Measurements from ENCODE around the gene SLC5A9. TPM values are rescaled to one million over a fixed set of nuclear protein-coding genes. Genes with fewer than 3 reads are reported as not detected.

SLC5A9 gene
- total RNA-seq, 1 experiment from 2014 or later: not detected

- no peak for ATAC-seq
- H3K79me2 ChIP-seq (ENCODE audit: insufficient read depth, low read length): no peaks in the 10 kb centered on the region
- BruUV-seq (replicated peaks): no TSS peak
- H3K27me3 ChIP-seq (ENCODE audit: insufficient read depth, low read length): 0 out of 2 replicates have a peak, but pooled peaks cover 4% of the 10 kb centered on the region
- H3K9ac ChIP-seq (ENCODE audit: low read length): no peak overlapping the region
- TF ChIP-seq EZH2 (IDR thresholded peaks at IDR 0.05): no peak
- TF ChIP-seq, protein P1, sequence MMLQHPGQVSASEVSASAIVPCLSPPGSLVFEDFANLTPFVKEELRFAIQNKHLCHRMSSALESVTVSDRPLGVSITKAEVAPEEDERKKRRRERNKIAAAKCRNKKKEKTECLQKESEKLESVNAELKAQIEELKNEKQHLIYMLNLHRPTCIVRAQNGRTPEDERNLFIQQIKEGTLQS (IDR thresholded peaks at IDR 0.05): no peak
- no peak for TF ChIP-seq SRF (IDR thresholded peaks at IDR 0.05; ENCODE audit: low read depth)
- no peak for TF ChIP-seq REST (IDR thresholded peaks at IDR 0.05; ENCODE audit: low read depth)
- no peak for TF ChIP-seq CTCF (IDR thresholded peaks at IDR 0.05 in 2 of 3, conservative IDR thresholded peaks at IDR 0.05 in 1 of 3; ENCODE audit: borderline replicate concordance in 1 of 3, insufficient read depth in 1 of 3, low read depth in 2 of 3, low read length in 2 of 3)
- no peak for TF ChIP-seq ELF1 (IDR thresholded peaks at IDR 0.05; ENCODE audit: borderline replicate concordance, low read depth)
- TF ChIP-seq RAD21 (IDR thresholded peaks at IDR 0.05; ENCODE audit: low read depth): no peak
- no peak for TF ChIP-seq JUND (IDR thresholded peaks at IDR 0.05)
- no peak overlapping the region for H3K4me2 ChIP-seq (ENCODE audit: low read length)
- no peak for DNase-seq (ENCODE audit: low read depth, low spot score)
- no peak overlapping the region for H3K27ac ChIP-seq (ENCODE audit: low read depth, low read length)
- no peaks in the 10 kb centered on the region for H3K4me1 ChIP-seq (ENCODE audit: control insufficient read depth in 1 of 2, insufficient read depth in 2 of 2, low read length in 2 of 2)
- H3K4me3 ChIP-seq (replicated peaks in 1 of 2; ENCODE audit: low read depth in 1 of 2, low read length in 2 of 2): no peak overlapping the region
- H3K36me3 ChIP-seq (ENCODE audit: control insufficient read depth in 1 of 2, insufficient read depth in 2 of 2, low read length in 2 of 2): no peaks in the 10 kb centered on the region
- ChIA-PET RAD21 (ENCODE audit: low non-redundant PET in 1 of 2, low total read pairs in 2 of 2, uncharacterized antibody in 2 of 2, unreplicated experiment in 2 of 2) (no interaction called here), CTCF (interaction anchor here (1.0 kb wide), 1 partner anchor 13 kb away, joined by 3 read pairs; no protein-coding TSS in a partner anchor), POLR2A (no interaction called here)
- no peaks in the 10 kb centered on the region for H4K20me1 ChIP-seq (ENCODE audit: insufficient read depth)
- intact Hi-C loops (cut with micrococcal nuclease): no loop called here
- H3K9me3 ChIP-seq (ENCODE audit: control insufficient read depth in 1 of 2, insufficient read depth in 1 of 2, low read depth in 1 of 2, low read length in 2 of 2): no peaks in the 10 kb centered on the region
- H3K9me2 ChIP-seq (ENCODE audit: insufficient read depth): no peaks in the 10 kb centered on the region
- no peak overlapping the region for H2AFZ ChIP-seq (ENCODE audit: low read depth, low read length, poor library complexity, severe bottlenecking)
Observed at GRCh38 chr1:48216313-48216712, 6.2 kb upstream of the SLC5A9 start.

Measured in HCT116 (cell line).